Measurements from ENCODE around the gene TNKS2. TPM values are rescaled to one million over a fixed set of nuclear protein-coding genes. Genes with fewer than 3 reads are reported as not detected.
A peak's percentile ranks its signal among the peaks of the same experiment; 100 is the strongest.
"Not testable (repeated sequence)": the region's sequence is repeated elsewhere in the genome, so short reads cannot be mapped to it uniquely, and the experiment has no call there.

TNKS2 gene
- total RNA-seq, 1 experiment from 2014 or later = 25.4 TPM

GRCh38 chr10:91887272-91888076, 89.2 kb downstream of the TNKS2 start:
- Histone ChIP-seq H3K4me2 (peak overlapping the region; percentile 76), H3K27ac (no peak overlapping the region), H3K9me2 (ENCODE audit: insufficient read depth) (no peaks in the 10 kb centered on the region), H3K4me1 (replicated peaks; ENCODE audit: insufficient read depth) (peaks cover 13% of the 10 kb centered on the region; the same call in 1 of the 2 replicates), H3K4me3 (peak overlapping the region; percentile 47; the same call in 1 of the 2 replicates), H2AFZ (peak overlapping the region; percentile 70), H3K9me3 (ENCODE audit: insufficient read depth, low read depth) (no peaks in the 10 kb centered on the region), H3K79me2 (ENCODE audit: low read depth) (no peaks in the 10 kb centered on the region), H3K36me3 (ENCODE audit: low read depth) (no peaks in the 10 kb centered on the region), H3K27me3 (ENCODE audit: insufficient read depth, low read depth) (no peaks in the 10 kb centered on the region), H3F3A (ENCODE audit: insufficient read depth, low read depth) (peaks cover 10% of the 10 kb centered on the region; the same call in 1 of the 2 replicates), H4K20me1 (ENCODE audit: insufficient read depth) (no peaks in the 10 kb centered on the region)
- BruUV-seq (replicated peaks) = no TSS peak
- DNase-seq = no peak
- POLR2A ChIA-PET (ENCODE audit: unreplicated experiment) = interaction anchor here (0.5 to 0.7 kb wide), 2 partner anchors 21 to 1125 kb away, joined by 3 to 4 read pairs; no protein-coding TSS in a partner anchor
- intact Hi-C loops (cut with micrococcal nuclease; ENCODE audit: unreplicated experiment) = no loop called here
- TF ChIP-seq CTCF (conservative IDR thresholded peaks at IDR 0.05) (no peak), EZH2 (IDR thresholded peaks at IDR 0.05; ENCODE audit: low read depth) (no peak)
- CTCF ChIA-PET = no interaction called here

- intact Hi-C loops (cut with micrococcal nuclease; ENCODE audit: unreplicated experiment) = no loop called here
- peak in 1 of 2 experiments; percentile 72 for DNase-seq
- CTCF ChIA-PET = no interaction called here
- Histone ChIP-seq H3K4me3 (no peak overlapping the region), H3K4me2 (no peak overlapping the region), H3K27me3 (ENCODE audit: insufficient read depth, low read depth) (no peaks in the 10 kb centered on the region), H3F3A (ENCODE audit: insufficient read depth, low read depth) (peaks cover 10% of the 10 kb centered on the region; the same call in 1 of the 2 replicates), H2AFZ (no peak overlapping the region), H3K9me3 (ENCODE audit: insufficient read depth, low read depth) (no peaks in the 10 kb centered on the region), H3K79me2 (ENCODE audit: low read depth) (no peaks in the 10 kb centered on the region), H3K36me3 (ENCODE audit: low read depth) (no peaks in the 10 kb centered on the region), H4K20me1 (ENCODE audit: insufficient read depth) (no peaks in the 10 kb centered on the region), H3K27ac (peak overlapping the region; percentile 50), H3K4me1 (replicated peaks; ENCODE audit: insufficient read depth) (peaks cover 13% of the 10 kb centered on the region; the same call in 1 of the 2 replicates), H3K9me2 (ENCODE audit: insufficient read depth) (no peaks in the 10 kb centered on the region)
- POLR2A ChIA-PET (ENCODE audit: unreplicated experiment) = interaction anchor here (0.7 kb wide), 1 partner anchor 911 kb away, joined by 11 read pairs; no protein-coding TSS in a partner anchor
- TF ChIP-seq CTCF (conservative IDR thresholded peaks at IDR 0.05) (no peak), EZH2 (IDR thresholded peaks at IDR 0.05; ENCODE audit: low read depth) (no peak)
- no TSS peak for BruUV-seq (replicated peaks)
Measured at GRCh38 chr10:91891125-91892001, 93.1 kb downstream of the TNKS2 start.

- ChIA-PET POLR2A (ENCODE audit: unreplicated experiment) (no interaction called here), CTCF (no interaction called here)
- no peak for DNase-seq
- intact Hi-C loops (cut with micrococcal nuclease; ENCODE audit: unreplicated experiment) = no loop called here
- no peaks in the 10 kb centered on the region for H3K79me2 ChIP-seq (ENCODE audit: low read depth)
- TF ChIP-seq EZH2 (IDR thresholded peaks at IDR 0.05; ENCODE audit: low read depth) (no peak), CTCF (conservative IDR thresholded peaks at IDR 0.05) (no peak)
- no peak overlapping the region for H3K4me3 ChIP-seq
- no TSS peak for BruUV-seq (replicated peaks)
- H3K9me3 ChIP-seq (ENCODE audit: insufficient read depth, low read depth) = no peaks in the 10 kb centered on the region
- no peaks in the 10 kb centered on the region for H3K9me2 ChIP-seq (ENCODE audit: insufficient read depth)
- H3K36me3 ChIP-seq (ENCODE audit: low read depth) = no peaks in the 10 kb centered on the region
- H2AFZ ChIP-seq = no peak overlapping the region
- peaks cover 10% of the 10 kb centered on the region; the same call in 1 of the 2 replicates for H3F3A ChIP-seq (ENCODE audit: insufficient read depth, low read depth)
- no peak overlapping the region for H3K4me2 ChIP-seq
- no peak overlapping the region for H3K27ac ChIP-seq
- H3K4me1 ChIP-seq (replicated peaks; ENCODE audit: insufficient read depth) = peaks cover 9% of the 10 kb centered on the region; the same call in 1 of the 2 replicates
- H4K20me1 ChIP-seq (ENCODE audit: insufficient read depth) = no peaks in the 10 kb centered on the region
- no peaks in the 10 kb centered on the region for H3K27me3 ChIP-seq (ENCODE audit: insufficient read depth, low read depth)
Measured at GRCh38 chr10:91893051-91893450, 94.8 kb downstream of the TNKS2 start.

GRCh38 chr10:91894261-91894685, 96.0 kb downstream of the TNKS2 start:
- H4K20me1 ChIP-seq (ENCODE audit: insufficient read depth); BruUV-seq (replicated peaks); H3K9me2 ChIP-seq (ENCODE audit: insufficient read depth); H3K79me2 ChIP-seq (ENCODE audit: low read depth); H3K27me3 ChIP-seq (ENCODE audit: insufficient read depth, low read depth); H3K36me3 ChIP-seq (ENCODE audit: low read depth); H3K4me2 ChIP-seq; H3F3A ChIP-seq (ENCODE audit: insufficient read depth, low read depth); DNase-seq; POLR2A ChIA-PET (ENCODE audit: unreplicated experiment); H3K27ac ChIP-seq; H3K4me3 ChIP-seq; H3K4me1 ChIP-seq (replicated peaks; ENCODE audit: insufficient read depth); intact Hi-C loops (cut with micrococcal nuclease; ENCODE audit: unreplicated experiment); H2AFZ ChIP-seq; H3K9me3 ChIP-seq (ENCODE audit: insufficient read depth, low read depth); CTCF ChIA-PET: not testable (repeated sequence)
